H1 (cell line): ENCODE results near the gene ABCC10. TPM values are rescaled to one million over a fixed set of nuclear protein-coding genes. Genes with fewer than 3 reads are reported as not detected.

Experiments used
- CTCF ChIA-PET: fragments of 300-600 bp; sonication (Branson Sonifier 250); formaldehyde crosslinking; loops from one replicate; lab custom pipeline; 2021; ENCODE audit not compliant: partially characterized antibody; lab: Charles Lee
- POLR2A ChIA-PET: fragments of 300-600 bp; sonication (Branson Sonifier 250); formaldehyde crosslinking; loops from one replicate; lab custom pipeline; 2021; ENCODE audit warnings: inconsistent platforms; ENCODE audit not compliant: partially characterized antibody; lab: Charles Lee
- DNase-seq, 2 experiments: peaks; one replicate each; pipeline versions ENCODE4 v3.0.0 to v3.0.0-alpha.2; 2010 to 2022; ENCODE audit warnings: low spot score in 2 of 2, low read depth in 1 of 2, mixed read lengths in 1 of 2
- FAIRE-seq: peaks from 2 replicates; lab custom pipeline; 2011; peaks lifted over from hg19 to GRCh38; lab: Jason Lieb, UNC
- H2AFZ ChIP-seq: 2 replicates; pipeline ENCODE4 v1.8.1; 2012; ENCODE audit warnings: low read length, inconsistent platforms
- H2AK5ac ChIP-seq: 2 replicates; pipeline ENCODE4 v1.6.1; 2013; ENCODE audit warnings: low read depth, low read length
- H2BK120ac ChIP-seq: replicated peaks from 2 replicates; pipeline ENCODE3; 2013; ENCODE audit warnings: low read depth, low read length, inconsistent platforms
- H2BK12ac ChIP-seq: 2 replicates; pipeline ENCODE4 v1.6.1; 2013; ENCODE audit warnings: low read depth, low read length
- H2BK15ac ChIP-seq: 2 replicates; pipeline ENCODE4 v1.6.1; 2013; ENCODE audit warnings: low read length
- H2BK20ac ChIP-seq: 2 replicates; pipeline ENCODE4 v1.6.1; 2013; ENCODE audit warnings: low read length
- H2BK5ac ChIP-seq: 2 replicates; pipeline ENCODE4 v1.6.1; 2013; ENCODE audit warnings: low read depth, low read length
- H3K14ac ChIP-seq: 2 replicates; pipeline ENCODE4 v1.6.1; 2013; ENCODE audit warnings: inconsistent platforms; ENCODE audit not compliant: insufficient read length
- H3K18ac ChIP-seq: 2 replicates; pipeline ENCODE4 v1.6.1; 2013; ENCODE audit warnings: low read length; ENCODE audit errors: extremely low read depth
- H3K23ac ChIP-seq: 2 replicates; pipeline ENCODE4 v1.6.1; 2013; ENCODE audit warnings: inconsistent platforms; ENCODE audit not compliant: insufficient read length
- H3K23me2 ChIP-seq: 2 replicates; pipeline ENCODE4 v1.6.1; 2013; ENCODE audit warnings: low read depth, low read length
- H3K27ac ChIP-seq: 2 replicates; pipeline ENCODE4 v1.6.1; 2011; ENCODE audit warnings: low read depth, low read length, inconsistent platforms
- H3K27me3 ChIP-seq, 4 experiments: replicated peaks in 1 of 4; 1 replicate in 1 of 4; 2 replicates in 3 of 4; pipeline versions ENCODE4 v1.6.1 to v1.8.1; 2011 to 2013; ENCODE audit warnings: low read length in 3 of 4, mild to moderate bottlenecking in 3 of 4, inconsistent platforms in 2 of 4, mixed read lengths in 2 of 4, moderate library complexity in 1 of 4; ENCODE audit not compliant: control insufficient read depth in 3 of 4, insufficient read depth in 3 of 4; ENCODE audit errors: extremely low read depth in 1 of 4
- H3K36me3 ChIP-seq, 4 experiments: 2 replicates each; pipeline versions ENCODE4 v1.6.1 to v1.8.1; 2011 to 2013; ENCODE audit warnings: mild to moderate bottlenecking in 4 of 4, low read length in 3 of 4, moderate library complexity in 2 of 4, control low read depth in 1 of 4, inconsistent platforms in 1 of 4; ENCODE audit not compliant: insufficient read depth in 4 of 4, control insufficient read depth in 2 of 4
- H3K4ac ChIP-seq: replicated peaks from 2 replicates; pipeline ENCODE3; 2013; ENCODE audit warnings: low read length, low read depth, mixed read lengths, inconsistent platforms; ENCODE audit not compliant: insufficient read length
- H3K4me1 ChIP-seq, 4 experiments: replicated peaks in 1 of 4; 1 replicate in 1 of 4; 2 replicates in 3 of 4; pipeline versions ENCODE4 v1.6.1 to v1.8.1; 2011 to 2013; ENCODE audit warnings: low read length in 3 of 4, inconsistent platforms in 2 of 4, mixed read lengths in 1 of 4; ENCODE audit not compliant: insufficient read depth in 4 of 4, control insufficient read depth in 3 of 4
- H3K4me2 ChIP-seq, 2 experiments: 2 replicates each; pipeline versions ENCODE4 v1.6.1 to v1.8.1; 2011 to 2013; ENCODE audit warnings: low read depth in 2 of 2, low read length in 2 of 2, control low read depth in 1 of 2, inconsistent platforms in 1 of 2, mild to moderate bottlenecking in 1 of 2; ENCODE audit not compliant: insufficient read depth in 1 of 2
- H3K4me3 ChIP-seq, 4 experiments: fragments of 200-600, 300-600 bp in 1 of 4; sonication (generic), shearing (Covaris generic), sonication (Bioruptor Twin) in 1 of 4; 2 replicates each; pipeline versions ENCODE4 v1.5.1 to v1.8.1; 2011 to 2016; ENCODE audit warnings: low read length in 4 of 4, low read depth in 3 of 4, control low read depth in 2 of 4, inconsistent platforms in 2 of 4, mild to moderate bottlenecking in 2 of 4, mixed read lengths in 1 of 4, moderate library complexity in 1 of 4; ENCODE audit not compliant: insufficient read depth in 2 of 4; ENCODE audit errors: extremely low read depth in 1 of 4
- H3K56ac ChIP-seq: replicated peaks from 2 replicates; pipeline ENCODE3; 2013; ENCODE audit warnings: low read depth, mild to moderate bottlenecking, mixed read lengths, low read length, inconsistent platforms; ENCODE audit not compliant: insufficient read length
- H3K79me1 ChIP-seq: 2 replicates; pipeline ENCODE4 v1.6.1; 2013; ENCODE audit warnings: low read depth, low read length, control low read depth
- H3K79me2 ChIP-seq, 2 experiments: 2 replicates each; pipeline versions ENCODE4 v1.6.1 to v1.8.1; 2012 to 2013; ENCODE audit warnings: low read length in 2 of 2, mild to moderate bottlenecking in 2 of 2, inconsistent platforms in 1 of 2; ENCODE audit not compliant: insufficient read depth in 2 of 2, control insufficient read depth in 1 of 2
- H3K9ac ChIP-seq, 4 experiments: replicated peaks in 1 of 4; 1 replicate in 1 of 4; 2 replicates in 3 of 4; pipeline versions ENCODE4 v1.6.1 to v1.8.1; 2011 to 2013; ENCODE audit warnings: low read depth in 3 of 4, low read length in 3 of 4, control low read depth in 2 of 4, mild to moderate bottlenecking in 2 of 4, moderate library complexity in 2 of 4, inconsistent platforms in 1 of 4; ENCODE audit errors: extremely low read depth in 1 of 4
- H3K9me3 ChIP-seq, 2 experiments: 2 replicates each; pipeline versions ENCODE4 v1.6.1 to v1.8.1; 2012 to 2013; ENCODE audit warnings: mild to moderate bottlenecking in 2 of 2, moderate library complexity in 2 of 2, control low read depth in 1 of 2, inconsistent platforms in 1 of 2, low read depth in 1 of 2, low read length in 1 of 2, mixed read lengths in 1 of 2; ENCODE audit not compliant: insufficient read depth in 2 of 2
- H4K20me1 ChIP-seq, 2 experiments: replicated peaks in 1 of 2; 2 replicates each; pipeline versions ENCODE3 to v1.8.1; 2011 to 2013; ENCODE audit warnings: inconsistent platforms in 2 of 2, low read length in 2 of 2, mild to moderate bottlenecking in 1 of 2; ENCODE audit not compliant: insufficient read depth in 2 of 2, control insufficient read depth in 1 of 2
- H4K5ac ChIP-seq: 2 replicates; pipeline ENCODE4 v1.6.1; 2013; ENCODE audit warnings: low read length, low read depth, mixed read lengths, inconsistent platforms; ENCODE audit not compliant: insufficient read length
- H4K8ac ChIP-seq: 2 replicates; pipeline ENCODE4 v1.8.0; 2013; ENCODE audit warnings: mild to moderate bottlenecking, moderate library complexity, low read length, inconsistent platforms; ENCODE audit not compliant: insufficient read depth; ENCODE audit errors: extremely low read depth
- H4K91ac ChIP-seq: replicated peaks from 2 replicates; pipeline ENCODE3; 2013; ENCODE audit warnings: low read length, mixed read lengths, inconsistent platforms; ENCODE audit not compliant: insufficient read length
- WGBS, 2 experiments: shearing (Covaris generic) in 1 of 2; methylation state at CpG; one replicate each; pipeline versions ENCODE4 v1.1.6 to v1.1.7; 2013 to 2015; ENCODE audit warnings: low lambda C conversion rate in 2 of 2, mixed read lengths in 2 of 2, inconsistent platforms in 1 of 2, low coverage in 1 of 2, missing lambda C conversion rate in 1 of 2; ENCODE audit not compliant: insufficient replicate concordance in 2 of 2, insufficient coverage in 1 of 2, insufficient read length in 1 of 2; ENCODE audit errors: extremely low coverage in 1 of 2, missing lambda C conversion rate in 1 of 2; 5-methylcytosine and 5-hydroxymethylcytosine counted together
- polyA plus RNA-seq, 7 experiments: library from polyadenylated mRNA; depleted of rRNA in 3 of 7; stranded (reverse) in 5 of 7; unstranded in 2 of 7; fragments of >200 nt in 5 of 7; fragments of 200-250 nt in 2 of 7; gene quantifications; 1 replicate in 5 of 7; 2 replicates in 1 of 7; 4 replicates in 1 of 7; pipeline versions ENCODE4 v1.2.1 to v1.2.3, GENCODE V29; 2011 to 2013; ENCODE audit warnings: missing spikeins in 2 of 7, mixed read lengths in 2 of 7
- total RNA-seq: library from RNA; stranded (reverse); fragmentation: NEBNext Ultra II Directional; extraction: Animal tissue kit (Norgen Biotek cat#: 25700); gene quantifications from 2 replicates; pipeline ENCODE4 v1.2.1, GENCODE V29; 2021

The ABCC10 gene
- total and polyA plus RNA-seq, 2 of the 8 experiments (the other 6 are each of a cell fraction or from before 2014, with no cell fraction given), result 15.5 to 24.6 TPM

DNA sequence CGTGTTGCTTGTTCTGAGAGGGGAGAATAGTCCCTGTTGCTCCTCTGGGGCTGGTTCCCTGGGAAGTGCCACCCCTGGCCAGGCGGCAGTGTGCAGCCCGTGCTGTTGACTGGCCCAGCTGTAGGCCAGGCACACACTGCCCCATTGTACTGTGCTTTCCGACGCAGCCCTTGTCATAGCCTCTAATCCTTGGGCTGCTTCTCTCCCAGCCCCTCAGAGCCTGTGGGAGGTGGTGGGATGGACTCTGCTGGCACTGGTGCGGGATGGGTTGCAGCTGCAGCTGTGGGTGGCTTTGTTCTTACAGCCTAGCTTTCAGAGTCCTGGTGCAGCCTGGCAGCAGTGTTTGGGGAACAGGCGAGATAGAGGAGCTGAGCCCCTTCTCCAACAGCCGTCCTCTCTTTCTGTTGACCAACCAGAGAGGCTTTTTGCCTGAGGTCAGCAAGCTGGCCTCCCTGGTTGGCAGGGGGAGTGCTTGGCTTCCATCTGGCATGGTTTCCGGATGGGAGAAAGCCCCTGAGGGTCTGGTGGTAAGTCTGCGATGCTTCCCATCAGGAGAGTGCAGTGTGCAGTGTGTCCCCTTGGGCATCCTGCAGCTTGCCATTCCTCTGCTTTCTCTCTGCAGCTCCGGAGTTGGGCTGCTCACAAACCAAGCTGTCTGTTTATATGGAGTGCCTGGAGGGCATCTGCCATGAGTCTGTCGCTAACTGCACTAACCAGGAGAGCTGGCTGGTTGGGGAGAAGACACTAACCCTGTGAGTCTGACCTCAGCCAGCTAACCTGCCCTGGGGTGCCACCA, 62.1 kb downstream of the ABCC10 start:
- Histone ChIP-seq H2AFZ (no peak overlapping the region), H3K56ac (no peak overlapping the region), H3K9ac (0 out of 7 replicates have a peak overlapping the region, but pooled peaks of 1 of the 4 experiments have one; percentile 1), H3K4me2 (no peak overlapping the region), H3K4me3 (no peak overlapping the region), H2BK120ac (no peak overlapping the region), H3K36me3 (0 out of 8 replicates have a peak, but pooled peaks cover 0 to 3% (median 0%) of the 10 kb centered on the region in 4 experiments), H4K8ac (peak overlapping the region; percentile 28; the same call in 1 of the 2 replicates), H3K27me3 (no peaks in the 10 kb centered on the region), H3K18ac (no peak overlapping the region), H4K20me1 (peaks cover 18 to 38% of the 10 kb centered on the region in 2 experiments), H4K5ac (no peak overlapping the region), H3K23ac (no peak overlapping the region), H3K79me2 (peaks cover 0 to 64% of the 10 kb centered on the region in 2 experiments; a peak in 3 of 4 replicates), H3K14ac (no peak overlapping the region), H4K91ac (no peak overlapping the region), H3K4ac (no peak overlapping the region), H2BK5ac (no peak overlapping the region), H2BK20ac (no peak overlapping the region), H3K27ac (no peak overlapping the region), H3K4me1 (peaks cover 3 to 10% (median 6%) of the 10 kb centered on the region in 4 experiments; a peak in 3 of 7 replicates), H2BK12ac (no peak overlapping the region), H3K23me2 (no peaks in the 10 kb centered on the region), H3K9me3 (no peaks in the 10 kb centered on the region), H2BK15ac (no peak overlapping the region), H3K79me1 (peaks cover 30% of the 10 kb centered on the region), H2AK5ac (no peak overlapping the region)
- DNase-seq (no peak), FAIRE-seq (no peak)
- ChIA-PET POLR2A (interaction anchor here (0.7 to 4.1 kb wide), 9 partner anchors 10 to 62 kb away, joined by 3 to 19 read pairs (median 5); partner anchors contain the start of genes ABCC10, LRRC73 and TJAP1), CTCF (interaction anchor here (0.9 to 32.9 kb wide), 5 partner anchors 6 to 155 kb away, joined by 3 to 536 read pairs (median 495); partner anchors contain the start of genes DLK2, LRRC73 and TJAP1)
- 87% methylated on average over 12 of the region's 12 CpGs; no CpG with 5 or more reads in 1 of the 2 experiments for WGBS, 2 experiments
